Measurements from ENCODE around the gene GALNT14.
A peak's percentile ranks its signal among the peaks of the same experiment; 100 is the strongest.

GALNT14 gene

GRCh38 chr2:31053929-31054782, 84.1 kb downstream of the GALNT14 start:
- TF ChIP-seq, protein P1, sequence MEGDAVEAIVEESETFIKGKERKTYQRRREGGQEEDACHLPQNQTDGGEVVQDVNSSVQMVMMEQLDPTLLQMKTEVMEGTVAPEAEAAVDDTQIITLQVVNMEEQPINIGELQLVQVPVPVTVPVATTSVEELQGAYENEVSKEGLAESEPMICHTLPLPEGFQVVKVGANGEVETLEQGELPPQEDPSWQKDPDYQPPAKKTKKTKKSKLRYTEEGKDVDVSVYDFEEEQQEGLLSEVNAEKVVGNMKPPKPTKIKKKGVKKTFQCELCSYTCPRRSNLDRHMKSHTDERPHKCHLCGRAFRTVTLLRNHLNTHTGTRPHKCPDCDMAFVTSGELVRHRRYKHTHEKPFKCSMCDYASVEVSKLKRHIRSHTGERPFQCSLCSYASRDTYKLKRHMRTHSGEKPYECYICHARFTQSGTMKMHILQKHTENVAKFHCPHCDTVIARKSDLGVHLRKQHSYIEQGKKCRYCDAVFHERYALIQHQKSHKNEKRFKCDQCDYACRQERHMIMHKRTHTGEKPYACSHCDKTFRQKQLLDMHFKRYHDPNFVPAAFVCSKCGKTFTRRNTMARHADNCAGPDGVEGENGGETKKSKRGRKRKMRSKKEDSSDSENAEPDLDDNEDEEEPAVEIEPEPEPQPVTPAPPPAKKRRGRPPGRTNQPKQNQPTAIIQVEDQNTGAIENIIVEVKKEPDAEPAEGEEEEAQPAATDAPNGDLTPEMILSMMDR (conservative IDR thresholded peaks at IDR 0.05): no peak

DNA sequence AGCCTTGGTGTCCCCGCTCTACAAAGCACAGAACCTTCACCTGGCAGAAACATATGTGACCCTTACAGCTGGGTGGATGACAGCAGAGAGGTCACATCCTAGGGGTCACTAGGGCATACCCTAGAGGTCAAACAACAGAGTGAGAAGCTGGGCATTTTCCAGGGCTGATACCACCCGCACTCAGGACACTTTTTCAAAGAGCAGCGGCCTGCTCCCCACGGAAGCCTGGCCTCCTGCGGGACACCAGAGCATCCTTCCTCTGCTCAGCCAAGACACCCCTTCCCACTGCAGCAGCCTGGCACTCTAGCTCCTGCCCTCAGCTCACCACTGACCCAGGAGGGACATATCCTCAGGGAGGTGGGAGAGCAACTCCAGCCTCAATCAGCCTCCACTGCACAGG, 86.0 kb downstream of the GALNT14 start:
- TF ChIP-seq, protein P1 (conservative IDR thresholded peaks at IDR 0.05): no peak
- H3K27ac ChIP-seq: no peak overlapping the region

More at GRCh38 chr2:31053929-31054782, 84.1 kb downstream of the GALNT14 start:
- peak overlapping the region; percentile 5 for H3K27ac ChIP-seq

DNA sequence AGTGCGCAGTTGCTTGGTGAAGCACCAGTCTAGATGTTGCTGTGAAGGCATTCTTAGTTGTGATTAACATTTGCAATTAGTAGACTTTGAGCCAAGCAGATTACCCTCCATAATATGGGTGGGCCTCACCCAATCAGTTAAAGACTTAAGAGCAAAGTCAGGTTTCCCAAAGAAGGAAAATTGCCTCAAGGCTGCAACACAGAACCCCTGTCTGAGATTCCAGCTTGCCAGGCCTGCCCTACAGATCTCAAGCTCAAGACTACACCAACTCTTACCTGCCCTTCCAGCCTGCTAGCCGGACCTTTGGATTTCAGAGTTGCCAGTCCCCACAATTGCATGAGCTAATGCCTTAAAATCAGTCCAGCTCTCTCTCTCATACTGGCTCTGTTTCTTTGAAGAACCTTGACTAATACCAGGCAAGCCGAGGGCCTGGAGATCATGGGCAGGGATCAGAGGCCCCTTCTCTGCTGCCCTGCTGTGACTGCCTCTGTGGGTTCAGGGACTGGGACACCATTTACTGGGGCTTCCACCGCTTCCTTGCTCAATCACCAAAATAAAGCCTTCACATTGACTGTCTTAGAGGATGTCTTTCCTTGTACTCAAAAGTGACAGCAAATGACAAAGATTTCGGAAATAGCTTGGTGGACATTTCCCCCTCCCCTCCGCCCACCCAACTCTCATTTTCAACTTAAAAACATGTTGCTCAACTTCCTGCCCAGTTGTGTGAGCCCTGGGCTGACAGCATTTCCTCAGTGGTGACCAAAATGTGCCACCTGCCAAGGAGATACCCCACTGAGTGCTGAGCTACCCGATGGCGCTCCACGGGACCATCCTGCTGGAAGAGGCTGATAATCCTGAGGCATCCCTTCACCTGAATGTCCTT, 86.7 kb downstream of the GALNT14 start:
- H3K27ac ChIP-seq: no peak overlapping the region
- TF ChIP-seq, protein P1 (conservative IDR thresholded peaks at IDR 0.05): no peak

DNA sequence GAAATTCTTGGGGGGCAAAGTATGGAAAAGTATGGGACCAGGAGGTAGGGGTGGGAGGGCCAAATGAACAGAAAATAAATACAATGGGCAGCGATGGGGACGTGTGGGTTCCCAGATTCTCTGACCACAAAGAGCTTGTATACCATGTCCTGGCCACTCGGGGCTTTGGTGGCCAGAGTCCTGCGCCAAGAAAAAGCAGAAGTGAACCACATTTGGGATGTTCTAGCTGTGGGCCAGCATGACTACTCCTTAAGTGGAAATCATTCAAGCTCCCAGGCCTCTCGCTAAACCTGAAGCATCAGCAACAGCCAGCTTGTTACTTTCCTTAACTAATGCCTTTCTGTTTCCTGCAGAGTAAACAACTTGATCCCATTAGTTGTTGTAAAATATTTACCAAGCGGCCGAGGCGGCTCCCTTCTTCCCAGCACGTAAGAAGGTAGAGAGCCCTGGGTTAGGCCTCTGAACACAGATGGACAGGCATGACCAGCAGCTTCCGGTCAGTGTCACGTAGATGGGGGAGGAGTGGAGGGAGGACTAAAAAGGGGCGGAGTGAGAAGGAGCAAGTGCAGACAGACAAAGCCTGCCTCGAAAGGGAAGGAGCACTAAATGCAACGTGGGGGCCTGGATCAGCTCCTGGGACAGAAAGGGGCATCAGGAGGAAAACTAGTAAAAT, 88.2 kb downstream of the GALNT14 start:
- peak overlapping the region; percentile 55 for H3K27ac ChIP-seq
- TF ChIP-seq, protein P1 (conservative IDR thresholded peaks at IDR 0.05): no peak

GRCh38 chr2:31049264-31049663, 89.0 kb downstream of the GALNT14 start:
- H3K27ac ChIP-seq: peak overlapping the region; percentile 55
- TF ChIP-seq, protein P1 (conservative IDR thresholded peaks at IDR 0.05): no peak

DNA sequence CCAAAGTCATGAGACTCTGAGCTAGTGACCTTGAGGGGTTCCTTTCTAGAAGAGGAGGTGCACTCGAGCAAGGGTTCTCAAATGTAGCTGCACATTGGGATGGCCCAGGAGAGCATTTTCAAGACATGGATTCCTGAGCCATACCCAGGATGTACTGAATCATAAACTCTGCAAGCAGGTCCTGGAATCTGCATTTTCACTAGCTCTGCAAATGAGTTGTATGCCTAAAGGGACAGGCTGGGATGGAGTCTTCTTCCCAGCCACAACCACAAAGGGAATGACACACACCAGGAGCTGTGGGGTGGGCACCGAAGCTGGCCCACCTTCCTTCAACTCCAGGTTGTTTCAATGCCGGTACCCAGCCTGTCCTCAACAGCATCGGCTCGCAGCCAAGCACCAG, 90.6 kb downstream of the GALNT14 start:
- TF ChIP-seq, protein P1 (conservative IDR thresholded peaks at IDR 0.05): no peak
- H3K27ac ChIP-seq: no peak overlapping the region

DNA sequence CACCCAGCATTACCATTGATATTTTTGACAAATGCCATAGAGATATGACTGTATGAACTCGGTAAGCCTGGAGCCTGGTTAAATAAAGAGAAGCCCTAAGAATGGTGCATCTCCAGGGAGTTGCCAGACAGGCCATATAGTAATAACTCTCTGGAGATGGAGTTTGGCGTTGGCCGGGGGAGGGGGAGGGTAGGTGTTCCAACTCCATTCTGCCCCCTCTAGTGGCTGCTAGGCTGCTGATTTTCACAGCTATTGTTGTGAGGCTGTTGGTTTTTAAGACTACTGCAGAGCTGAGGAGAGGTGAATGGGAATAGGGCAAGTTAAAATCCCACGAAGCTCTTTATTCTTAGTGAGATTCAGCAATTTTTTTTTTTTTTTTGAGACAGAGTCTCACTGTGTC, 99.9 kb downstream of the GALNT14 start:
- H3K27ac ChIP-seq: no peak overlapping the region
- TF ChIP-seq, protein P1 (conservative IDR thresholded peaks at IDR 0.05): no peak

All from VCaP (cell line).